H9 (cell line): ENCODE results near the gene ATRN. TPM values are rescaled to one million over a fixed set of nuclear protein-coding genes. Genes with fewer than 3 reads are reported as not detected.

ENCODE experiments used
- DNase-seq: peaks from one replicate; pipeline ENCODE4 v3.0.0-alpha.2; 2017
- H2AFZ ChIP-seq: one replicate; pipeline ENCODE4 v1.6.1; 2013; ENCODE audit warnings: mild to moderate bottlenecking, low read length, control low read depth, moderate library complexity
- H2AK5ac ChIP-seq: 2 replicates; pipeline ENCODE4 v1.6.1; 2013; ENCODE audit warnings: low read length, control low read depth, mixed read lengths; ENCODE audit not compliant: insufficient read length
- H2BK120ac ChIP-seq: one replicate; pipeline ENCODE4 v1.6.1; 2013; ENCODE audit warnings: low read depth, mild to moderate bottlenecking, low read length, control low read depth, inconsistent platforms; ENCODE audit not compliant: poor library complexity, severe bottlenecking
- H2BK12ac ChIP-seq: 2 replicates; pipeline ENCODE4 v1.6.1; 2013; ENCODE audit warnings: low read length, control low read depth, mixed read lengths, low read depth; ENCODE audit not compliant: insufficient read length
- H2BK15ac ChIP-seq: 2 replicates; pipeline ENCODE4 v1.6.1; 2013; ENCODE audit warnings: low read depth, low read length, control low read depth
- H2BK20ac ChIP-seq: one replicate; pipeline ENCODE4 v1.6.1; 2013; ENCODE audit warnings: low read depth, mild to moderate bottlenecking, low read length, control low read depth, inconsistent platforms; ENCODE audit not compliant: poor library complexity, severe bottlenecking
- H2BK5ac ChIP-seq: 2 replicates; pipeline ENCODE4 v1.6.1; 2013; ENCODE audit warnings: low read length, control low read depth, mixed read lengths; ENCODE audit not compliant: insufficient read length
- H3K14ac ChIP-seq: 2 replicates; pipeline ENCODE4 v1.6.1; 2013; ENCODE audit warnings: low read length, control low read depth; ENCODE audit not compliant: insufficient read depth
- H3K18ac ChIP-seq: 2 replicates; pipeline ENCODE4 v1.6.1; 2013; ENCODE audit warnings: low read depth, mild to moderate bottlenecking, mixed read lengths, low read length, control low read depth; ENCODE audit not compliant: insufficient read length
- H3K23ac ChIP-seq: 2 replicates; pipeline ENCODE4 v1.6.1; 2013; ENCODE audit warnings: low read length, control low read depth, mixed read lengths, low read depth; ENCODE audit not compliant: insufficient read length
- H3K23me2 ChIP-seq: 2 replicates; pipeline ENCODE4 v1.6.1; 2013; ENCODE audit warnings: low read depth, mild to moderate bottlenecking, mixed read lengths, low read length, control low read depth; ENCODE audit not compliant: insufficient read length, poor library complexity, severe bottlenecking
- H3K27ac ChIP-seq: 2 replicates; pipeline ENCODE4 v1.5.1; 2013; ENCODE audit warnings: low read length, control low read depth, mixed read lengths, low read depth; ENCODE audit not compliant: insufficient read length
- H3K27me3 ChIP-seq: 2 replicates; pipeline ENCODE4 v1.6.1; 2013; ENCODE audit warnings: low read length, control low read depth, inconsistent platforms; ENCODE audit not compliant: insufficient read depth
- H3K4ac ChIP-seq: 2 replicates; pipeline ENCODE4 v1.6.1; 2013; ENCODE audit warnings: low read depth, mild to moderate bottlenecking, control low read depth, inconsistent platforms, low read length, moderate library complexity
- H3K4me1 ChIP-seq: 2 replicates; pipeline ENCODE4 v1.6.1; 2013; ENCODE audit warnings: low read length, control low read depth, inconsistent platforms; ENCODE audit not compliant: insufficient read depth
- H3K4me2 ChIP-seq: 2 replicates; pipeline ENCODE4 v1.6.1; 2013; ENCODE audit warnings: low read length, control low read depth, mixed read lengths; ENCODE audit not compliant: insufficient read length, insufficient read depth
- H3K56ac ChIP-seq: 2 replicates; pipeline ENCODE4 v1.6.1; 2013; ENCODE audit warnings: low read depth, mild to moderate bottlenecking, mixed read lengths, low read length, control low read depth; ENCODE audit not compliant: insufficient read length
- H3K79me1 ChIP-seq: 2 replicates; pipeline ENCODE4 v1.6.1; 2013; ENCODE audit warnings: low read depth, mild to moderate bottlenecking, moderate library complexity, low read length, control low read depth, inconsistent platforms; ENCODE audit not compliant: insufficient read depth, poor library complexity, severe bottlenecking
- H3K79me2 ChIP-seq: 2 replicates; pipeline ENCODE4 v1.6.1; 2013; ENCODE audit warnings: low read length, control low read depth, inconsistent platforms; ENCODE audit not compliant: insufficient read depth
- H3K9ac ChIP-seq: 2 replicates; pipeline ENCODE4 v1.6.1; 2013; ENCODE audit warnings: low read length, control low read depth, mixed read lengths; ENCODE audit not compliant: insufficient read length; ENCODE audit errors: extremely low read depth
- H3K9me3 ChIP-seq: one replicate; pipeline ENCODE4 v1.6.1; 2013; ENCODE audit warnings: low read depth, low read length, inconsistent platforms; ENCODE audit not compliant: control insufficient read depth
- H3T11ph ChIP-seq: one replicate; pipeline ENCODE4 v1.6.1; 2013; ENCODE audit warnings: mild to moderate bottlenecking, low read length, control low read depth, inconsistent platforms
- H4K20me1 ChIP-seq: one replicate; pipeline ENCODE4 v1.6.1; 2013; ENCODE audit not compliant: control insufficient read depth, insufficient read length, insufficient read depth
- H4K5ac ChIP-seq: 2 replicates; pipeline ENCODE4 v1.6.1; 2013; ENCODE audit warnings: low read depth, mild to moderate bottlenecking, mixed read lengths, low read length, control low read depth; ENCODE audit not compliant: insufficient read length
- H4K8ac ChIP-seq: replicated peaks from 2 replicates; pipeline ENCODE4 v1.6.1; 2013; ENCODE audit warnings: low read length, control low read depth, mixed read lengths, low read depth; ENCODE audit not compliant: insufficient read length
- H4K91ac ChIP-seq: 2 replicates; pipeline ENCODE4 v1.6.1; 2013; ENCODE audit warnings: low read depth, mild to moderate bottlenecking, moderate library complexity, mixed read lengths, low read length, control low read depth; ENCODE audit not compliant: insufficient read length
- H3K27ac Mint-ChIP-seq, 3 experiments: 2 replicates in 2 of 3; 3 replicates in 1 of 3; pipeline ENCODE4 v1.8.0; 2020 to 2021; ENCODE audit warnings: mixed read lengths in 3 of 3, mild to moderate bottlenecking in 1 of 3, moderate library complexity in 1 of 3
- H3K27me3 Mint-ChIP-seq: 2 replicates; pipeline ENCODE4 v1.8.0; 2021; ENCODE audit warnings: low read depth, mild to moderate bottlenecking, moderate library complexity, mixed read lengths
- H3K36me3 Mint-ChIP-seq, 3 experiments: 2 replicates in 2 of 3; 3 replicates in 1 of 3; pipeline ENCODE4 v1.8.0; 2020 to 2021; ENCODE audit warnings: low read depth in 3 of 3, mixed read lengths in 3 of 3; ENCODE audit not compliant: insufficient read depth in 1 of 3
- H3K4me1 Mint-ChIP-seq, 2 experiments: 2 replicates each; pipeline ENCODE4 v1.8.0; 2020; ENCODE audit warnings: mixed read lengths in 2 of 2
- H3K4me3 Mint-ChIP-seq, 2 experiments: 2 replicates in 1 of 2; 3 replicates in 1 of 2; pipeline ENCODE4 v1.8.0; 2020 to 2021; ENCODE audit warnings: mild to moderate bottlenecking in 2 of 2, mixed read lengths in 2 of 2, moderate library complexity in 1 of 2
- H3K9me3 Mint-ChIP-seq, 2 experiments: 2 replicates in 1 of 2; 3 replicates in 1 of 2; pipeline ENCODE4 v1.8.0; 2020; ENCODE audit warnings: mild to moderate bottlenecking in 2 of 2, mixed read lengths in 2 of 2, moderate library complexity in 1 of 2
- WGBS: extraction: QIAGEN DNeasy Blood & Tissue Kit; methylation state at CpG from one replicate; pipeline ENCODE4 v1.1.7; 2013; ENCODE audit warnings: missing lambda C conversion rate, low lambda C conversion rate, mixed read lengths; ENCODE audit not compliant: insufficient read length; ENCODE audit errors: extremely low coverage; 5-methylcytosine and 5-hydroxymethylcytosine counted together
- total RNA-seq: library from RNA; stranded (reverse); gene quantifications from 2 replicates; pipeline ENCODE4 v1.2.1, GENCODE V29; 2021
- TF ChIP-seq, protein P1 (sequence below): fragments of 200-600 bp; sonication (generic); conservative IDR thresholded peaks from 3 replicates; pipeline ENCODE4 v1.8.0; 2021; ENCODE audit warnings: antibody characterized with exemption, mild to moderate bottlenecking

ATRN gene
- total RNA-seq, 1 experiment from 2014 or later: 23.1 TPM

- Histone ChIP-seq H2AK5ac (no peak overlapping the region), H4K8ac (no peak overlapping the region), H3K9me3 (no peaks in the 10 kb centered on the region), H2BK12ac (no peak overlapping the region), H3K27ac (no peak overlapping the region), H2BK20ac (no peak overlapping the region), H3K79me2 (no peaks in the 10 kb centered on the region), H3K27me3 (peaks cover 5% of the 10 kb centered on the region; the same call in 1 of the 2 replicates), H3K56ac (no peak overlapping the region), H3K14ac (no peak overlapping the region; the same call in 1 of the 2 replicates), H3K23ac (no peak overlapping the region), H3K4me2 (no peak overlapping the region), H4K5ac (no peak overlapping the region), H4K20me1 (no peaks in the 10 kb centered on the region), H3T11ph (no peak overlapping the region), H2BK15ac (no peak overlapping the region), H3K18ac (no peak overlapping the region), H3K23me2 (no peaks in the 10 kb centered on the region), H3K4ac (no peak overlapping the region), H3K9ac (no peak overlapping the region), H2BK120ac (no peak overlapping the region), H4K91ac (no peak overlapping the region), H3K4me1 (no peaks in the 10 kb centered on the region; the same call in 1 of the 2 replicates), H2BK5ac (no peak overlapping the region), H2AFZ (no peak overlapping the region), H3K79me1 (no peaks in the 10 kb centered on the region)
- peaks cover 4 to 7% of the 10 kb centered on the region in 2 experiments; a peak in 2 of 4 replicates for H3K4me1 Mint-ChIP-seq
- WGBS: no CpG with 5 or more reads among the region's 75 CpGs
- TF ChIP-seq, protein P1, sequence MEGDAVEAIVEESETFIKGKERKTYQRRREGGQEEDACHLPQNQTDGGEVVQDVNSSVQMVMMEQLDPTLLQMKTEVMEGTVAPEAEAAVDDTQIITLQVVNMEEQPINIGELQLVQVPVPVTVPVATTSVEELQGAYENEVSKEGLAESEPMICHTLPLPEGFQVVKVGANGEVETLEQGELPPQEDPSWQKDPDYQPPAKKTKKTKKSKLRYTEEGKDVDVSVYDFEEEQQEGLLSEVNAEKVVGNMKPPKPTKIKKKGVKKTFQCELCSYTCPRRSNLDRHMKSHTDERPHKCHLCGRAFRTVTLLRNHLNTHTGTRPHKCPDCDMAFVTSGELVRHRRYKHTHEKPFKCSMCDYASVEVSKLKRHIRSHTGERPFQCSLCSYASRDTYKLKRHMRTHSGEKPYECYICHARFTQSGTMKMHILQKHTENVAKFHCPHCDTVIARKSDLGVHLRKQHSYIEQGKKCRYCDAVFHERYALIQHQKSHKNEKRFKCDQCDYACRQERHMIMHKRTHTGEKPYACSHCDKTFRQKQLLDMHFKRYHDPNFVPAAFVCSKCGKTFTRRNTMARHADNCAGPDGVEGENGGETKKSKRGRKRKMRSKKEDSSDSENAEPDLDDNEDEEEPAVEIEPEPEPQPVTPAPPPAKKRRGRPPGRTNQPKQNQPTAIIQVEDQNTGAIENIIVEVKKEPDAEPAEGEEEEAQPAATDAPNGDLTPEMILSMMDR: no peak
- H3K27ac Mint-ChIP-seq: no peak overlapping the region
- peak overlapping the region in 1 of 2 experiments; percentile 14; a peak in 1 of 5 replicates for H3K4me3 Mint-ChIP-seq
- DNase-seq: peak; percentile 26
- H3K27me3 Mint-ChIP-seq: peaks cover 55% of the 10 kb centered on the region
- peaks cover 3 to 8% of the 10 kb centered on the region in 2 experiments; a peak in 3 of 5 replicates for H3K9me3 Mint-ChIP-seq
- no peaks in the 10 kb centered on the region; a peak in 2 of 7 replicates for H3K36me3 Mint-ChIP-seq
Observed at GRCh38 chr20:3660262-3661059, 189.6 kb downstream of the ATRN start.
